Fibroblast of peridontal ligament (primary cell): ENCODE results near the gene HCK.

Source experiments
- DNase-seq: peaks from one replicate; pipeline ENCODE4 v3.0.0-alpha.2; 2010; ENCODE audit errors: extremely low read depth

Gene HCK

DNA sequence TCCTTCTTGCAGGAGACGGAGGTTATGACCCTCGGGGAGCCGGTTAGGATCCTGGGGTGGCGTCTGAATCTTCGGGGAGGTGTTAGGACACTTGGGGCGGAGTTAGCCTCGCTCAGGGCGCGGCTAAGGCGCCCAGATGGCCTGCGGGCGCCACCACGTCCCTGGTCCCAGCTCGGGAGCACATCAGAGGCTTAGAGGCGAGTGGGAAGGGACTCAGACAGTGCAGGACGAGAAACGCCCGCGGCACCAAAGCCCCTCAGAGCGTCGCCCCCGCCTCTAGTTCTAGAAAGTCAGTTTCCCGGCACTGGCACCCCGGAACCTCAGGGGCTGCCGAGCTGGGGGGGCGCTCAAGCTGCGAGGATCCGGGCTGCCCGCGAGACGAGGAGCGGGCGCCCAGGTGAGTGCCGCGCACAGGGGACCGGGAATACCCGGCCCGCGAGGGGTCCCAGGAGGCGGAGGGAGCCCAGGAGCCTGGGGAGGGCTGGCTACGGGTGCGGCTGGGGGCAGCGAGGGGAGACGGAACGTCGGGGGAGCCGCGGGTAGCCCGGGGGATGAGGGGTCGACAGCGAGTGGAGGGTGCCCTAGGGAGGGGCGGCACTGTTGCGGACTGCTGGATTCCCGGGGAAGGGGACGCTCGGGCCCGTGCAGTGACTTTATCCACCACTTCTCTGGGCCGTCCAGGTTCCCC is at the start of gene HCK:
TSS of gene HCK (plus strand) at position 153 of the 688 bp plus-strand sequence.
- no peak for DNase-seq

DNA sequence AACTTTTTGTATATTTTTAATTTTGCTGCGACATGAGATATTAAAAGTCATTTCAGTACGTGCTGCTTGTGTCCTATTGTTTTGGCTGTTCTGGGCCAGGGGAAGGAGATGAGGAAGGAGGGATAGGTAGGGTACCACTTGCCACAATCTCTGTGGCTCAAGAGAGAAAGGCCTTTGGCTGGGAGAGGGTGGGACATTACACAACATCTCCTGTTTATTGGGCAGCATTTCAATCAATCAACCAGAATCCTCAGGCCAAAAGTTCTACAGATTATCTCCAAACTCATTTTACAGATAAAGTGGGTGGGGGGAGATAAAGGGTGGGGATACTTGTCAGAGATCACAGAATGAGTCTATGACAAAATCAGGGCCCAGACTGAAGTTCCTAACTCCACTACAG is 48.7 kb upstream of the HCK start:
- no peak for DNase-seq

DNA sequence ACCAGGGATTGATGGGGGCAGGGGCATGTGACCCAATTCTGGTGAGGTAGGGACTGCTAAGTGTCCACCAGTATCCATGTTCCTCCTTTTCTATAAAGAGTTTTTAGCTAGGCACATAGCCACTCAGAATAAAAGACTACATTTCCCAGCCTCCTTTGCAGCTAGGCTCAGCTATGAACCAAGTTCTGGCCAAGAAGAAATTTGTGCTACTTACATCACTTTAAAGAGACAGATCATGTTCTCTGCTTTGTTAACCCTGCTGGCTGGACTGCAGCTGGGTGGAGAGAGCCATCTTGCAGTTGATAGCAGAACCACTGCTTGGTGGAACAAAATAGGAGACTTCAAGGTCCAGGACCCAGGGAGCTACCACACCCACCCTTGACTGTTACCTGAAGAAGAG is 47.1 kb upstream of the HCK start:
- peak; percentile 42 for DNase-seq

DNA sequence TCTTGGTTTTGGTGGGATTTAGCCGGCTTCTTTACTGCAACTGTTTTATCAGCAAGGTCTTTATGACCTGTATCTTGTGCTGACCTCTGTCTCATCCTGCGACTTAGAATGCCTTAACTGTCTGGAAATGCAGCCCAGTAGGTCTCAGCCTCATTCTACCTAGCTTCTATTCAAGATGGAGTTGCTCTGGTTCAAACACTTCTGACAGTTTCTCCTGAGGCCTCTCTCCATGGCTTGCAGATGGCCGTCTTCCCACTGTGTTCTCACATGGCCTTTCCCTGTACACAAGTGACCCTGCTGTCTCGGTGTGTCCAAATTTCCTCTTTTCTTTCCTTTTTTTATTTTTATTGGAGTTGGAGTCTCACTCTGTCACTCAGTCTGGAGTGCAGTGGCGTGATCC is 46.0 kb upstream of the HCK start:
- DNase-seq, result no peak

DNA sequence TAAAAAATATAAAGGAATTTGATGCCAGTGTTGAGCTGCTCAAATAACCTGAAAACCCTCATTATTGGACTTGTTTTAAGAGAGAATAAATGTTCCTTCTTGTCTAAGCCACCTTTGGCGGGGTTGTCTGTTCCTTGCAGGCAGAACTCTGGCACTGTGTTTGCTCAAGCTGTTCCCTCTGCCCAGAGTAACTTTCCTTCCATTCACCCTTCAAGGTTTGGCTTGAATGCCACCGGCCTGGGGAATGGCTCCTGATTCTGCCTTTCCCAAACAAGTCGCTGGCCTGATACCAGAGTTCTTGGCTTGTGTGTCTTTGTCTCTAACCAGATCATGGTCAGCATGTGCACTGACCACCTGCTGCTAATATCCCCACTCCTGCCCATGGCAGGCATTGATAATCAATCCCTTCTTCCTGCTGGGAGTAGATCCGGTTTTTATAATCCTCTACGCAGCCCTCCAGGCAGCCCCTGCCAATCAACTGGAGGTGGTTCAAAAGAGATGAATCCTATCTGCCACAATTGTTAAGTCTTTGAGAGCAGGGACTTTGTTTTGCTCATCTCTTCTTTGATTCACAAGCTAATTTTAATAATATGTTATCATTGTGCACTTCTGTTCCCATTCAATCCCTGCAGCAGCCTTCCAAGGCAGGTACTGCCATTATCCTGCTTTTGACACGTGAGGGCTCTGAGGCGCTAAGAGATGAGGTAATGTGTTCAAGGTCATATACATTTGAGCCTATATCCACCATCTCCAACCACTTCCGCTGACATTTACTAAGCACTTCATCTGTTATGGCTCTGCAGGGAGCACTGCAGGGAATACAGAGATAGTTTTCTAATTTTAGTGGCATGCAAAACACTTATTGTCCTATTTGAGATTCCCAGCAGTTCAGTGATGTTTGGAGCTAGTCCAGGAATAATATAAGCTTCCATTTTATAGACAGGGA is 44.9 kb upstream of the HCK start:
- DNase-seq, result no peak

DNA sequence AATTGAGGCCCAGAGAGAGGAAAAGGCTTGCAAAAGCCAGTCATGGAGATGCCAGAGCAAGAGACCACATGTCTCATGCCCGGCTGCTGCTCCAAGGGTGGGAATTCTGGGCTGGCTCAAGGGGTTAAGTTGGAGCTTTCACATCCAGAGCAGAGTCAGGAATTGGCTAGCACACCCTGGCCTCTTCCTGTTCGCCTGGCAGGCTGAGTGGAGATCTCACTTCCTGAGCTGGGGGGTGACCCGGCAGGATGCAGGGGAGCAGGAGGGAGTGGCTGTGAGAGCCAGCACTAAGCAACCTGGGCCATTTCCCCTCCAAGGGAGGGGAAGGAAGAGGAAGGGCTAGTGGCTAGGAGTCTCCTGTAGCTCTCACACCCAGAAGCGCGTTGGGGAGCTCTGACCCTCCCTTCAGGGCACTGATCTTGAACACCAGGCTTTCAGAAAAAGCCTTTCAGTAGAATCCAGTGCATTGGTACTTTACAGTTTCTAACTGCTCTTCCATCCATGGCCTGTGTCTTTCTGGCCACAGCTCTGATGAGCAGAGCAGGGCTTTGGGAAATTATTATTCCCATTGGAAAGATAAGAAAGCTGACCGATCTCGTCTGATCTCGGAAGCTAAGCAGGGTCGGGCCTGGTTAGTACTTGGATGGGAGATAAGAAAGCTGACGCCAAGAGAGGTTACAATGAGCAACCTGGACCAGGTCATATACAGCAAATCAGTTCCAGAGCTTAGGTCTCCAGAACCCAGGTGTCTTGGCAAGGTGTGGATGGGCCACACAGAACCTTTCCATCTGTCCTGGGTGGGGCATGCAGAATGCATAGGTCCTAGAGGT is 44.0 kb upstream of the HCK start:
- no peak for DNase-seq

DNA sequence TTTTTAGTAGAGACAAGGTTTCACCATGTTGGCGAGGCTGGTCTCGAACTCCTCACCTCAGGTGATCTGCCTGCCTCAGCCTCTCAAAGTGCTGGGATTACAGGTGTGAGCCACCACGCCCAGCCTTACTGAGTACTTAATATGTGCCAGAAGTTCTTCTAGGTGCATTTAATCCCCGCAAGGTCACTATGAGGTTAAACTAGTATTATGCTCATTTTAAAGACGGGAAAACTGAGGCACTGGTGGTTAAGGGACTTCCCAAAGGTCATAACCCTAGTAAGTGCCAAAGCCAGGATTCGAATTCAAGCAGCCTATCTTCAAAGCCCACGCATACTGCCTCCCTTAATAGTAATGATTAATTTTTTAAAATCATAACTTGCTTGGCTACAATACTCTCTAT is 42.5 kb upstream of the HCK start:
- DNase-seq, result no peak

DNA sequence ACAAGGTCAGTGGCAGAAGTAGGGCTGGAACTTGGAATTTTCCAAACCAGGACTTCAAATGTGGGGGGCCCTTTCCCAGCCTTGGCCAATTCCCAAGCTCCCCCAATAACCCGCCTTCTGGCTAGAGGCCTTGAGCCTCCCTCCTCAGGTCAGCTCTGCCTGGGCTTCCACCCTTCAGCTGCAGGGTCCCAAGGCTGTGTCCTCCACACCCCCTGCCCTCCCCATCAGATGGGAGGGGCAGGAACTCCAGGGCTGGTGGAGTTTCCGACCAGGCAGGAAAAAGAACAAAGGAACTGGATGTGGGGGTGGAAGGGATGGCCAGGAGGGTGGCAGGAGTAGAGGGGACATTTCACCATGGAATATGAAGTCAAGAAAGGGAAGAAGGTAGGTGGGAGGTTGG is 41.9 kb upstream of the HCK start, which contains the start of gene CCM2L:
TSS of gene CCM2L (plus strand) at position 338 of the 400 bp plus-strand sequence. CDS start at position 355, 17 bp downstream.
- DNase-seq, result no peak

DNA sequence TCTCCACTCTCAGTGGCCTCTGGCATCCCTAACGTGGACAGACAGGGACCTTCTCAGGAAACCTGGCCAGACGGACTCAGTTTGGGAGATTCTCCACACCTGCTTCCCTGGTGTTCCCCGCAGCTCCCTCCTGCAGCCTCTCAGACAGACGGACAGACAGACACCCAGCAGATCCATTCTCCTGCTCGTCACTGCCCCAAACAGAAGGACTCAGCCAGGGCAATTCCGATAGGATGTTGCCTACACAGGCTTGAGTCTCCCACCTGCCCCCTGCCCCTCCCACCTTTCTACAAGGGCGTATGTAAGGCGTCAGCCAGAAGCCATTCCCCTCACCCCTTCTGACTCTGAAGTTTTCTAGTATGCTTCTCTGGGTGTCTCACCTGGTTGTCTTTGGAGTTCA is 41.4 kb upstream of the HCK start:
- no peak for DNase-seq

DNA sequence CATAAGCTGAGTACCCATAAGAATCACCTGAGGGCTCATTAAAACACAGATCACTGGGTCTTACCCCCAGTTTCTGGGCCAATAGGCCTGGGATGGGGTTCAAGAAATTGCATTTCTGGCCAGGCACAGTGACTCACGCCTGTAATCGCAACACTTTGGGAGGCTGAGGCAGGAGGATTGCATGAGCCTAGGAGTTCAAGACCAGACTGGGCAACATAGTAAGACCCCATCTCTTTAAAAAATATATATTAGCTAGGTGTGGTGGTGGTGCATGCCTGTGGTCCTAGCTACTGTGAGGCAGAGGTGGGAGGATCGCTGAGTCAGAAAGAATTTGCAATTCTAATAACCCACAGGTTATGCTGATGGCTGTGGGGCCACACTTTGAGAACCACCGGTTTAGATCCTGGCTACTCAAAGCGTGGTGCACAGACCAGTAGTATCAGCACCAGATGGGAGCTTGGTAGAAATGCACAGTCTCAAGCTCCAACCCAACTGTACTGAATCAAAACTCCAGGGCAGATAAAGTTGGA is 39.8 kb upstream of the HCK start:
- no peak for DNase-seq

DNA sequence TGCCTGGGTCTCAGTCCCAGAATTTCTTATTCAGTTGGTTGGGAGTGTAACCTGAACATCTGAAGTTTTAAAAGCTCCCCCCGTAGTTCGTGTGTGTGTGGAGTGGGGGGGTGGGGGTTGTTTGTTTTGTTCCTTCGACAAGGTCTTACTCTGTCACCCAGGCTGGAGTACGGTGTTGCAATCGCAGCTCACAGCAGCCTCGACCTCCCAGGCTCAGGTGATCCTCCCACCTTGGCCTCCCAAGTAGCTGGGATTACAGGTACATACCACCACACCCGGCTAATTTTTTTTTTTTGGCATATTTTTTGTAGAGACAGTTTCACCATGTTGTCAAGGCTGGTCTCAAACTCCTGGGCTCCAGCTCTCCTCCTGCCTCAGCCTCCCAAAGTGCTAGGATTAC is 38.7 kb upstream of the HCK start:
- no peak for DNase-seq

DNA sequence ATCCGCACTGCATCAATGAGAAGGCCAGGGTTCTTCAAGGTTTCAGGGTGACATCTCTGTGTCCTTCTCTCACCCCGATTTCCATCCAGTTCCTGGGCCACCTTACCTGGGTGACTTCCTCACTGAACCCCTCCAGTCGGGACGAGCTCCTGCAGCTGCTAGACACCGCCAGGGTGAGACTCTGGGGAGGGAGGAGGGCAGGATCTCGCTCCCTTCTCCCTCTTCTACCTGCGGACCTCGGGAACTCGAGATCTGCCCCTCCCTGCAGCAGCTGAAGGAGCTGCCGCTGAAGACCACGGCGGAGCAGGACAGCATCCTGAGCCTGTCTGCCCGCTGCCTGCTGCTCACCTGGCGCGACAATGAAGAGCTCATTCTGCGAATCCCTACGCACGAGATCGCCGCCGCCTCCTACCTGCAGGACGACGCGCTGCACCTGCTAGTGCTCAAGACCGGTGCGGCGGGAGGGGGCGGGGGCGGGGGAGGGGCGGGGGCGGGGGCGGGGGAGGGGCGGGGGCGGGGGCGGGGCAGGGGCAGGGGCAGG is 34.3 kb upstream of the HCK start:
- no peak for DNase-seq

DNA sequence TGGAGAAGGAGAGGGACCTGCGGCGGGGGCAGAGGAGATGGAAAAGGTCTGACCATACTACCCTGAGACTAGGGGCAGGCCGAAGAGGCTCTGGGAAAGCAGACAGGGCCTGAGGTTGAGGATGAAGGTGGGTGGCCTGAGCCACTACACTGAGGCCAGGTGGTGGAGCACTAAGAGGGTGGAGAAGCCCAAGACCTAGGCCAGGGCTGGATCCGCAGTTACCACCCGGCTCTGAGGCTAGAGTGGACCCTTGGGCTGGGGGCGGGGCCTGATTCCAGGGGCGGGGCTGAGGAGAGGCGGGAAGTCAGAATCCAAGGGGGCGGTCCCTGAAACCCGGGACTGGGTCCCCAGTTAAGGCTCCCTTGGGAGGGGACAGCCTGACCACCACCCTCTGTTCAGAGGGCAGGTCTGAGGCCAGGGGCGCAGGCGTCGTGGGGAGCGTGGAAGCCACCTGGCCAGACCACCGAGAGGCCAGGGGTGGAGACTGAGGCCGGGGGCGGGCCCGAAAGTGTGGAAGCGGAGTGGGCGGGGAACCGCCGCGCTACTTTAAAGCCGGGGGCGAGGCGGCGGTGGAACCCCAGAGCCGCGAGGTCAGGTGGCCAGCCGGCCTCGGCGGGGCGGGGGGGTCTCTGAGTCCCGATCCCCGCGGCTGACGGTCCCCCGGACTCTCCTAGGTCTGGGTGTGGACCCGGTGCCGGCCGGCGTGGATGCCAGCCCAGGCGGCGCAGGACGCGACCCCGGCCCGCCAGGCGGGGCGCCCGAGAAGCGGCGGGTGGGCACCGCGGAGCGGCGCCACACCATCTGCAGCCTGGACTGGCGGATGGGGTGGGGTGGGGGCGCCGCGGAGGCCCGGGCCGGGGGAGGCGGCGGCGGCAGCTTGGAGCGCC is 33.5 kb upstream of the HCK start:
- no peak for DNase-seq

DNA sequence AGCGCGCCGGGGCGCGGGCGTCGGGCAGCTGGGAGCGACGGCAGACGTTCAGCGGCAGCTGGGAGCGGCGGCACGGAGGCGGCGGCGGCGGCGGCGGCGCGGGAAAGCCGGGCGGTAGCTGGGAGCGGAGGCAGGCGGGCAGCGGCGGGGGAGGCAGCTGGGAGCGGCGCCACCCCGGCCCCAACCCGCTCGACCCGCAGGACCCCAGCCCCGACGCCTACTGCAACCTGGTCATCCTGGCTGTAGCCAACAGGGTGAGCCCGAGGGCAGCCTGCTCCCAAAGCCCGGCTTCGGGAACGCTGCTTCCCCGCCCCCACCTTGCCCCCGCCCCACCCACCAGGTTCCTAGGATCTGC is 32.9 kb upstream of the HCK start:
- no peak for DNase-seq

DNA sequence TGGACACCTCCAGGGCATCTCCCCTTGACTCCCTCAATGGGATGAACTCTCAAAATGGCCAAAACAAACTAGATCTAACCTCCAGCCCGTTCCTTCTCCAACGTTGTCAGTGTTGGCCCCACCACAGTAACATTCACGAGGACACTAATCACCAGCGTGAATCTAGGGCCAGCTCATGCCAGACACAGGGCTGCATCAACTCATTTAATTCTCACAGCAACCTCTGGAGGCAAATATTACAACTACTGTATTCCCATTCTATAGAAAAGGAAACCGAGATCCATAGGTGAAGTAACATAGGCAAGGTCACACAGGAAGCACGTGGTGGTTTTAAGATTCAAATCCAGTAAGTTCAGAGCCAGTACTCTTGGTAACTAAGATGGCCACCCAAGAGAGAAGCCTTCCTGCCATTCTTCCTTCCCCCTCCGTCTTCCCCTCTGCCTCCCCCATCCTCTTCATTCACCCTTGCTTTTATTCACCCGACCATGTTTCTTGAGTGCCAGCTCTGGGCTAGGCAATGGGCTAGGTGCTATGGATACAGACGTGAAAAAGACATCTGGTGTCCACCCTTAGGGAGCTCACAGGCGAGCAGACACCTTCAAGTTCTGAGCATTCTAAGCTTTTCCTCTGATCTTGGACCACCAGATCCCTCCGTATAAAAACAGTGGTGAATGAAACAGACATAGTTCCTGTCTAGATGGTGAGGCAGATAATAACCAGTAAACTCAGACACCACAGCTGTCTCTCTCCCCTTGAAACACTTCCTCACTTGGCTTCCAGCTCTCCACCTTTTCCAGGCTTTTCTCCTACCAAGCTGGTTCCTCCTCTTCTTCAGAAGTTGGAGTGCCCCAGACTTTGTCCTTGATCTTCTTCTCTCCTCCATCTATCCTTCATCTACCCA is 32.2 kb upstream of the HCK start:
- DNase-seq, result no peak

DNA sequence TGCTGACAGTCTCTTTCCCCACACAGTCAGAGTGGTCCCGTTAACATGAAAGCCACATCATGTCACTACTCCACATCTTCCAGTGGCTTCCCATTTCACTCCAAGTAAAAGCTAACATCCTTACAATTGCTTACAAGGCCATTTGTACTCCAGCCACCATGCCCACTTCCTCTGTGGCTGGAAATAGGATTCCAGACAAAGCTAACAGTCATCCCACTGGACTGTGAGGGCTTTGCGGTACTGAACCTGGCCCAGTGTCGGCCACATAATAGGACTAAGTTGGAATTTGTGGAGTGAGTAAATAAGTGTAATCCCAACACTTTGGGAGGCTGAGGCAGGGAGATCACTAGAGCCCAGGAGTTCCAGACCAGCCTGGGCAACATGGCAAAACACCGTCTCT is 31.0 kb upstream of the HCK start:
- DNase-seq, result no peak

DNA sequence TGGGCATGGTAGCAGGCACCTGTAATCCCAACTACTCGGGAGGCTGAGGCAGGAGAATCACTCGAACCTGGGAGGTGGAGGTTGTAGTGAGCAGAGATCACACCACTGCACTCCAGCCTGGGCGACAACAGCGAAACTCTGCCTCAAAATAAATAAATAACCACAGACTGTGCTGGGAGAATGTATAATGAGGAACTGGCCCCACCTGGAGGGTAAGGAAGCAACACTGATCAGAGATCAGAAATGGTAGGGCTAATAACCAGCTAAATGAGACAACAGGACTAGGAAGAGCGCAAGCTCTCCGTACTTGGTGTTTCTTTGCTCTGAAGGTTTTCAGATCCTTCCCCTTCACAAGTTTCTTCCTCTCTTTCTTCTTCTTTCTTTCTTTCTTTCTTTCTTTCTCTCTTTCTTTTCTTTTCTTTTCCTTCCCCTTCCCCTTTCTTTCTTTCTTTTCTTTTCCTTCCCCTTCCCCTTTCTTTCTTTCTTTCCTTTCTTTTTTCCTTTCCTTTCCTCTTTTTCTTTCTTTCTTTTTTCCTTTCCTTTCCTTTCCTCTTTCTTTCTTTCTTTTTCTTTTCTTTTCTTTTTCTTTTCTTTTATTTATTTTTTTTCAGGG is 27.3 kb upstream of the HCK start:
- no peak for DNase-seq

DNA sequence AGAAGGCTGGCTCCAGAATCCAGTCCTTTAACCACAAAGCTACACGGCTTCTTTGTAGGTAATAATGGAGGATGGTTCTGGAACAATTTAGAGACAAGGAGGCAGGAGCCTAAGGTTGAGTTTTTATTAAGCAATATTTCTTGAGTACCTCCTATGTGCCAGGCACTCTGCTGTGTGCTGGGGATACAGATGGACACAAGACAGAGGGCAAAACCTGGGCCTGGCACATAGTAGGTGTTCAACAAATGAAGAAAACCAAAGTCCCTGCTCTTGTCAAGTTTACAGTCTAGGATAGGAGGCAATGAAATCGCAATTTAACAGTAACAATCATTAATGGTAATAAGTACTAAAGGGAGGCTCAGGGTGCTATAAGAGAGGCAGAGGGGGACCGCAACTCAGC is 24.4 kb upstream of the HCK start:
- DNase-seq, result no peak

DNA sequence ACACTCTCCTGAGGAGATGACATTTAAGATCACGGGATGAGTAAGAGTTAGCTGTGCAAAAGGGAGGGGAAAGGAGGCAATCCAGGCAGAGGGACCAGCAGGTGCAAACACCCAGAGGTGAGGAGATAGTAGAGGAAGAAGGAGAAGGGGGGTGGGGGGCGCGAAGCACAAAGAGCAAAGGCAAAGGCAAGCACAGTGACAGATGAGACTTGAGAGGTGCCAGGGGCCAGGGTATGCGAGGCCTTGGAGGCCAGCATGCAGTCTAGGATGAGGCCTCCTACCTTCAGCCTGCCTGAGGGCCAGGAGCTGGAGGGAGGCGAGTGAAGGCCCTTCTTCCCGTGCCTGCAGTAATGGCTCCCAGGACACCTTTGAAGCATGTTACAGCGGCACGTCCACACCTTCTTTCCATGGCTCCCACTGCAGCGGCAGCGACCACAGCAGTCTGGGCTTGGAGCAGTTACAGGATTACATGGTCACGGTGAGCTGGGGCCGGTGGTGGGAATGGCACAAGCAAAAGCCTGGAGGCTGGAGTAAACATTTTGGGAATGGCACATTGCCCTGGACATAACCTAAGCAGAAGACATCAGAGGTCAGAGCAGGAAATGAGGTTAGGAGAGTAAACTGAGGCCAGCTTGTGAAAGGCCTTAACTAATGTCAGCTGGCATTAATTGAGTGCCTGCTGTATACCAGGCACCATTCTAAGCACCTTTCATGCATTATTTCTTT is 23.2 kb upstream of the HCK start:
- no peak for DNase-seq
